HepG2 (cell line): ENCODE data around the gene NCOA5. TPM values are rescaled to one million over a fixed set of nuclear protein-coding genes. Genes with fewer than 3 reads are reported as not detected.

Experiments
- ADNP ChIP-seq: sonication (generic); formaldehyde crosslinking; IDR thresholded peaks from 2 replicates; pipeline ENCODE4 v1.4.0; 2020; ENCODE audit warnings: missing genetic modification reagents
- ARNT2 ChIP-seq: sonication (generic); formaldehyde crosslinking; IDR thresholded peaks from 2 replicates; pipeline ENCODE4 v1.8.0; 2022; ENCODE audit warnings: mild to moderate bottlenecking, low read depth, missing genetic modification reagents, moderate library complexity
- CAMTA2 ChIP-seq: sonication (generic); formaldehyde crosslinking; IDR thresholded peaks from 2 replicates; pipeline ENCODE4 v1.4.0; 2020; ENCODE audit warnings: mild to moderate bottlenecking, missing genetic modification reagents, borderline replicate concordance
- CTCF ChIP-seq: sonication (generic); formaldehyde crosslinking; IDR thresholded peaks from 2 replicates; pipeline ENCODE4 v1.5.0; 2020; ENCODE audit warnings: mild to moderate bottlenecking, missing genetic modification reagents, moderate library complexity
- FOXP4 ChIP-seq: sonication (generic); formaldehyde crosslinking; IDR thresholded peaks from 2 replicates; pipeline ENCODE4 v1.4.0; 2020; ENCODE audit warnings: missing genetic modification reagents
- GATA4 ChIP-seq: sonication (generic); IDR thresholded peaks from 2 replicates; pipeline ENCODE4 v1.6.1; 2016; ENCODE audit warnings: antibody characterized with exemption, low read depth, borderline replicate concordance
- GLI4 ChIP-seq: sonication (generic); formaldehyde crosslinking; IDR thresholded peaks from 2 replicates; pipeline ENCODE4 v1.5.1; 2020; ENCODE audit warnings: missing genetic modification reagents, mild to moderate bottlenecking, moderate library complexity, borderline replicate concordance
- HOXA7 ChIP-seq: sonication (generic); formaldehyde crosslinking; IDR thresholded peaks from 2 replicates; pipeline ENCODE4 v1.8.1; 2022; ENCODE audit warnings: mild to moderate bottlenecking, missing genetic modification reagents, moderate library complexity
- MAF1 ChIP-seq: sonication (generic); formaldehyde crosslinking; IDR thresholded peaks from 2 replicates; pipeline ENCODE4 v1.5.0; 2020; ENCODE audit warnings: missing genetic modification reagents, borderline replicate concordance
- MYNN ChIP-seq: sonication (generic); formaldehyde crosslinking; IDR thresholded peaks from 2 replicates; pipeline ENCODE4 v1.4.0; 2020; ENCODE audit warnings: mild to moderate bottlenecking, low read depth, missing genetic modification reagents
- PRPF4 ChIP-seq: fragments of 200-400 bp; formaldehyde crosslinking; IDR thresholded peaks from 2 replicates; pipeline ENCODE4 v1.6.1; 2016; ENCODE audit warnings: low read length, low read depth; ENCODE audit not compliant: poor library complexity, severe bottlenecking
- RCOR2 ChIP-seq: IDR thresholded peaks from 2 replicates; pipeline ENCODE4 v1.6.1; 2016; ENCODE audit warnings: missing biosample characterization, missing genetic modification reagents
- SALL2 ChIP-seq: sonication (generic); formaldehyde crosslinking; IDR thresholded peaks from 2 replicates; pipeline ENCODE4 v1.8.1; 2023; ENCODE audit warnings: mild to moderate bottlenecking, missing genetic modification reagents, inconsistent platforms
- SNAI1 ChIP-seq: sonication (generic); formaldehyde crosslinking; IDR thresholded peaks from 2 replicates; pipeline ENCODE4 v1.5.0; 2020; ENCODE audit warnings: mild to moderate bottlenecking, missing genetic modification reagents, borderline replicate concordance
- SRF ChIP-seq: IDR thresholded peaks from 2 replicates; pipeline ENCODE4 v1.6.1; 2011; ENCODE audit warnings: mild to moderate bottlenecking, low read depth, low read length, moderate library complexity
- TSC22D2 ChIP-seq: sonication (generic); formaldehyde crosslinking; IDR thresholded peaks from 2 replicates; pipeline ENCODE4 v1.5.1; 2020; ENCODE audit warnings: missing genetic modification reagents, mild to moderate bottlenecking, borderline replicate concordance
- ZFP36L2 ChIP-seq: sonication (generic); formaldehyde crosslinking; IDR thresholded peaks from 2 replicates; pipeline ENCODE4 v1.4.0; 2020; ENCODE audit warnings: missing genetic modification reagents
- ZFX ChIP-seq: sonication (generic); formaldehyde crosslinking; IDR thresholded peaks from 2 replicates; pipeline ENCODE4 v1.4.0; 2020; ENCODE audit warnings: mild to moderate bottlenecking, low read depth, missing genetic modification reagents, moderate library complexity
- ZNF614 ChIP-seq: IDR thresholded peaks from 2 replicates; pipeline ENCODE4 v1.6.1; 2018; ENCODE audit warnings: missing biosample characterization, missing genetic modification reagents, inconsistent platforms, borderline replicate concordance
- ZNF639 ChIP-seq: conservative IDR thresholded peaks from 2 replicates; pipeline ENCODE4 v1.6.1; 2018; ENCODE audit warnings: missing genetic modification reagents
- ZNF674 ChIP-seq: sonication (generic); formaldehyde crosslinking; IDR thresholded peaks from 2 replicates; pipeline ENCODE4 v1.5.0; 2020; ENCODE audit warnings: low read depth, mild to moderate bottlenecking, missing genetic modification reagents
- ZNF772 ChIP-seq: sonication (generic); formaldehyde crosslinking; IDR thresholded peaks from 2 replicates; pipeline ENCODE4 v1.5.0; 2020; ENCODE audit warnings: mild to moderate bottlenecking, missing genetic modification reagents
- ZNF773 ChIP-seq: sonication (generic); formaldehyde crosslinking; IDR thresholded peaks from 2 replicates; pipeline ENCODE4 v1.4.0; 2020; ENCODE audit warnings: missing genetic modification reagents, borderline replicate concordance
- ZNF816 ChIP-seq: sonication (generic); formaldehyde crosslinking; IDR thresholded peaks from 2 replicates; pipeline ENCODE4 v1.8.0; 2022; ENCODE audit warnings: missing genetic modification reagents, mild to moderate bottlenecking, borderline replicate concordance
- polyA plus RNA-seq, 8 experiments: library from polyadenylated mRNA; depleted of rRNA in 3 of 8; stranded (reverse) in 7 of 8; unstranded in 1 of 8; fragments of >200 nt; fragmentation: Illumina TruSeq in 4 of 8; extraction: Trizol in 4 of 8; gene quantifications; 2 replicates each; pipeline versions ENCODE4 v1.2.1 to v1.2.3, GENCODE V29; 2011 to 2016; ENCODE audit warnings: low read depth in 4 of 8, missing spikeins in 1 of 8, mixed read lengths in 1 of 8; ENCODE audit not compliant: insufficient read depth in 1 of 8
- total RNA-seq, 5 experiments: library from RNA; depleted of rRNA; stranded (reverse); fragments of >200 nt; fragmentation: Illumina TruSeq; extraction: Trizol; gene quantifications; 2 replicates each; pipeline ENCODE4 v1.2.3, GENCODE V29; 2016; ENCODE audit warnings: low read depth in 1 of 5

NCOA5 gene
- total and polyA plus RNA-seq, 2 of the 13 experiments (the other 11 are each of a cell fraction or from before 2014, with no cell fraction given): 16.5 to 28.4 TPM

- TF ChIP-seq CTCF (CRISPR knock-in tag) (peak; percentile 91), ZFX (peak; percentile 100), GATA4 (no peak; the same call in 1 of the 2 replicates), ZNF816 (CRISPR knock-in tag) (peak; percentile 96; the same call in 1 of the 2 replicates), ARNT2 (CRISPR knock-in tag) (peak; percentile 98), TSC22D2 (CRISPR knock-in tag) (peak; percentile 96), ZNF674 (CRISPR knock-in tag) (no peak), ZNF614 (CRISPR knock-in tag) (peak; percentile 95; the same call in 1 of the 2 replicates), CAMTA2 (no peak; the same call in 1 of the 2 replicates), SRF (no peak), ZNF639 (CRISPR knock-in tag) (peak; percentile 96), ZNF773 (CRISPR knock-in tag) (peak; percentile 79; the same call in 1 of the 2 replicates), ADNP (CRISPR knock-in tag) (no peak), ZNF772 (CRISPR knock-in tag) (peak; percentile 79), SALL2 (CRISPR knock-in tag) (peak; percentile 98), HOXA7 (CRISPR knock-in tag) (no peak), PRPF4 (no peak), GLI4 (peak; percentile 86; the same call in 1 of the 2 replicates), RCOR2 (CRISPR knock-in tag) (no peak), FOXP4 (CRISPR knock-in tag) (peak; percentile 76), MYNN (CRISPR knock-in tag) (0 out of 2 replicates have a peak, but pooled peaks have one; percentile 12), SNAI1 (CRISPR knock-in tag) (peak; percentile 84; the same call in 1 of the 2 replicates), ZFP36L2 (CRISPR knock-in tag) (0 out of 2 replicates have a peak, but pooled peaks have one; percentile 27), MAF1 (peak; percentile 58; the same call in 1 of the 2 replicates)
Measured at GRCh38 chr20:46089417-46090388, at the start of gene NCOA5 (continued).
